ENCODE data around the gene EPM2A.
"Not testable (repeated sequence)": the region's sequence is repeated elsewhere in the genome, so short reads cannot be mapped to it uniquely, and the experiment has no call there.

DNA sequence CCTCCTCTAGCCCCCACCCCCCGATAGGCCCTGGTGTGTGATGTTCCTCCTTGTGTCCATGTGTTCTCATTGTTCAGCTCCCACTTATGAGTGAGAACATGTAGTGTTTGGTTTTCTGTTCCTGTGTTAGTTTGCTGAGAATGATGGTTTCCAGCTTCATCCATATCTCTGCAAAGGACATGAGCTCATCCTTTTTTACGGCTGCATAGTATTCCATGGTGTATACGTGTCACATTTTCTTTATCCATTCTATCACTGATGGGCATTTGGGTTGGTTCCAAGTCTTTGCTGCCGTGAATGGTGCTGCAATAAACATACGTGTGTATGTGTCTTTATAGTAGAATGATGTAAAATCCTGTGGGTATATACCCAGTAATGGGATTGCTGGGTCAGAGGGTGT lies 4.4 kb upstream of the EPM2A start:
- not testable (repeated sequence) for TF ChIP-seq CTCF (conservative IDR thresholded peaks at IDR 0.05 in 1 of 2, IDR thresholded peaks at IDR 0.05 in 1 of 2; ENCODE audit: low read depth in 1 of 2, low read length in 2 of 2); EZH2 (IDR thresholded peaks at IDR 0.05; ENCODE audit: low read length, missing control alignments)
